ENCODE data around the gene COX6A2. TPM values are rescaled to one million over a fixed set of nuclear protein-coding genes. Genes with fewer than 3 reads are reported as not detected.

COX6A2 gene
- total RNA-seq, 1 donor from 2014 or later, result not detected

DNA sequence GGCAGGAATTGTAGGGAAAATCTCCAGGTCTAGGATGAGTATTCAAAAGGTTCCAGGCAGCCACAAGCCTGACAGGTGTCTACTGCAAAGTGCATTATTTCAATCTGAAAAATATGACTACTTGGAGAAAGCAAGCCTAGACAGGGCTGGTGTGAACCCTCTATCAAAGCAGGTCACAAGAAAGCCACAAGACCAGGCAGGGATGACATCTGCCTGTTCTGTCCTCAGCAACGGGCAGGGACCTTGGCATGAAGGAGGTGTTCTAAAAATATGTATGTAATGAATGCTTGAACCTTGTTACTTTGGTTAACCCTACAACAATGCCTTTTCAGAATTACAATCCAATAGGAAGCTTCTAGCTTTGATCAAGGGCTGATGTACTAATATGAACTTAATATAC is 1.2 kb upstream of the COX6A2 start:
- no peak for DNase-seq (ENCODE audit: extremely low spot score, unreplicated experiment)
- Mint-ChIP-seq H3K4me3 (no peak overlapping the region), H3K27me3 (peaks cover 30% of the 10 kb centered on the region), H3K4me1 (ENCODE audit: unreplicated experiment) (no peaks in the 10 kb centered on the region), H3K36me3 (no peaks in the 10 kb centered on the region), H3K9me3 (no peaks in the 10 kb centered on the region), H3K27ac (no peak overlapping the region)
- TF ChIP-seq, protein P1, sequence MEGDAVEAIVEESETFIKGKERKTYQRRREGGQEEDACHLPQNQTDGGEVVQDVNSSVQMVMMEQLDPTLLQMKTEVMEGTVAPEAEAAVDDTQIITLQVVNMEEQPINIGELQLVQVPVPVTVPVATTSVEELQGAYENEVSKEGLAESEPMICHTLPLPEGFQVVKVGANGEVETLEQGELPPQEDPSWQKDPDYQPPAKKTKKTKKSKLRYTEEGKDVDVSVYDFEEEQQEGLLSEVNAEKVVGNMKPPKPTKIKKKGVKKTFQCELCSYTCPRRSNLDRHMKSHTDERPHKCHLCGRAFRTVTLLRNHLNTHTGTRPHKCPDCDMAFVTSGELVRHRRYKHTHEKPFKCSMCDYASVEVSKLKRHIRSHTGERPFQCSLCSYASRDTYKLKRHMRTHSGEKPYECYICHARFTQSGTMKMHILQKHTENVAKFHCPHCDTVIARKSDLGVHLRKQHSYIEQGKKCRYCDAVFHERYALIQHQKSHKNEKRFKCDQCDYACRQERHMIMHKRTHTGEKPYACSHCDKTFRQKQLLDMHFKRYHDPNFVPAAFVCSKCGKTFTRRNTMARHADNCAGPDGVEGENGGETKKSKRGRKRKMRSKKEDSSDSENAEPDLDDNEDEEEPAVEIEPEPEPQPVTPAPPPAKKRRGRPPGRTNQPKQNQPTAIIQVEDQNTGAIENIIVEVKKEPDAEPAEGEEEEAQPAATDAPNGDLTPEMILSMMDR (conservative IDR thresholded peaks at IDR 0.05), result no peak

DNA sequence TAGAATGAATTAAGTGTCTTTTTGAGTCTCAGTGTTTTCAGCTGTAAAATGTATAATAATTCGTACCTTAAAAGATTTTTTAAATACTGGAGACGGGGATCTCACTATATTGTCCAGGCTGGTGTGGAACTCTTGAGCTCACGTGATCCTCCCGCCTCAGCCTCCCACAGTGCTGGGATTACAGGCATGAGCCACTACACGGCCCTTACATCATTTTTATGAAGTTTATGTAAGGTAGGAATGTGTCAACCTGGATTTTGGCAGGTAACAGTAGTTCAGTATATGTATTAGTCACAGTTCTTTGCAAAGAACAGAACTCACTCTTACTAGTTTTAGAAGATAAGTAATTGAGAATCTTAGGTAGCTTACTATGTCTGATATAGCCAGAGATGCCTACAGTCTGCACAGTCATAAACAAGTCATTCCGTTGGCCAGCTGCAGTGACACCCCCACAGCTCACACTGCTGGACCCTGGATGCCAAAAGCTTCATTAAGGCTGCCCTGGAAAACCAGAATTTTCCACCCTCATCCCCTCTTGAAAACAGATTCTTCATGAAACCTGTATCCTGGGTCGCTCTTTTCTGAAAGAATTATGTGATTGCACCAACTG is 583 bp upstream of the COX6A2 start:
- no peak overlapping the region for H3K4me3 Mint-ChIP-seq
- TF ChIP-seq, protein P1 (conservative IDR thresholded peaks at IDR 0.05), result no peak
- no peaks in the 10 kb centered on the region for H3K9me3 Mint-ChIP-seq
- H3K27ac Mint-ChIP-seq, result no peak overlapping the region
- no peaks in the 10 kb centered on the region for H3K4me1 Mint-ChIP-seq (ENCODE audit: unreplicated experiment)
- H3K36me3 Mint-ChIP-seq, result no peaks in the 10 kb centered on the region
- H3K27me3 Mint-ChIP-seq, result peaks cover 34% of the 10 kb centered on the region
- no peak for DNase-seq (ENCODE audit: extremely low spot score, unreplicated experiment)

DNA sequence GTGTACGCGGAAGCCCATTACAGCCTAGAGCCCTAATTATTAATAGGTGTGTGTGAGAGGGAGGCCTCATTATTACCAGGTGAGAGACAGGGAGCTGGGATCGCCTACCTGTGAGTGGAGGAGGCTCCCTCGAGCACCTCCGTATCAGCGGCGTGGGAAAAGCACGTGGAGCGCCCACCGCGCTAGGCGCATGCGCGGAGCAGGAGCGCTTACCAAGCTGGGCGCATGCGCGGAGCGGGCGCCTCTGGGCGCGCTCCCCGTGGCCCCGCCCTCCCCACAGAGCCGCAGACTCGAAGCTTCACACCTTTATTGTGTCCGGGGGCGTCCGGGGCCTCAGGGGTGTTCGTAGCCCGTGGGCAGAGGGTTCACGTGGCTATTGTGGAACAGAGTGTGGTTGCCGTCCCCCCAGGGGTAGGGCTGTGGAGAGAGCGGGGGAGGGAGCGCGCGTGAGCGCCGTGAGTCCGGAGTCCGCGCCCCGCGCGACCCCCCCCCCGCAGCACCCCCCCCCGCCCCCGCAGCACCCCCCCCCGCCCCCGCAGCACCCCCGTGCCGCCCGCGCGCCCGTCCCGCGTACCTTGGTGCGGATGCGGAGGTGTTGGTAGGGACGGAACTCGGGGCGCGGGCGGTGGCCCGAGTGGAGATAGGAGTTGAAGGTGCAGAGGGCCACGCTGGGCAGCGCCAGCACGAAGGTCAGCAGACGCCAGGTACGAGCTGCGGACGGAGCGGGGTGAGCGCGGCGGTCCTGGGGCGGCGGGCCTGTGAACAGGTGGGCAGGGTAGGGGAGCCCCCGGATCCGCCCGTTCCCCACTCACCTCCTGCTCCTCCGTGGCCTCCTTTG is 500 bp downstream of the COX6A2 start:
- Mint-ChIP-seq H3K9me3 (no peaks in the 10 kb centered on the region), H3K27ac (no peak overlapping the region), H3K36me3 (no peaks in the 10 kb centered on the region), H3K27me3 (peaks cover 43% of the 10 kb centered on the region), H3K4me3 (no peak overlapping the region), H3K4me1 (ENCODE audit: unreplicated experiment) (no peaks in the 10 kb centered on the region)
- DNase-seq (ENCODE audit: extremely low spot score, unreplicated experiment), result no peak
- TF ChIP-seq, protein P1 (conservative IDR thresholded peaks at IDR 0.05), result no peak

DNA sequence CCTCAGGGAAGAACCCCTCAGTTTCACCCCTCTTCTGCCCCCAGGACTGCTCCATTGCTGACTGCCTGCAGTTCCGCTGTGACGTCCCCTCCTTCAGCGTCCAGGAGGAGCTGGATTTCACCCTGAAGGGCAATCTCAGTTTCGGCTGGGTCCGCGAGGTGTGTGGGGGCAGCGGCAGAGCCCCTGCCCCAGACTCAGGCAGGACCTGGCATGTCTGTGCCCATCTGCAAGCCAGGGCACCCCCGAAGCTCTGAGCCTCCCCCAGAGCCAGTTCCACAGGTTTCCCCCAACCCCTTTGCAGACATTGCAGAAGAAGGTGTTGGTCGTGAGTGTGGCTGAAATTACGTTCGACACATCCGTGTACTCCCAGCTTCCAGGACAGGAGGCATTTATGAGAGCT is 4.4 kb downstream of the COX6A2 start:
- no peak for DNase-seq (ENCODE audit: extremely low spot score, unreplicated experiment)
- no peaks in the 10 kb centered on the region for H3K9me3 Mint-ChIP-seq
- H3K4me3 Mint-ChIP-seq, result no peak overlapping the region
- no peaks in the 10 kb centered on the region for H3K4me1 Mint-ChIP-seq (ENCODE audit: unreplicated experiment)
- no peaks in the 10 kb centered on the region for H3K36me3 Mint-ChIP-seq
- TF ChIP-seq, protein P1 (conservative IDR thresholded peaks at IDR 0.05), result no peak
- H3K27me3 Mint-ChIP-seq, result peaks cover 44% of the 10 kb centered on the region
- no peak overlapping the region for H3K27ac Mint-ChIP-seq

DNA sequence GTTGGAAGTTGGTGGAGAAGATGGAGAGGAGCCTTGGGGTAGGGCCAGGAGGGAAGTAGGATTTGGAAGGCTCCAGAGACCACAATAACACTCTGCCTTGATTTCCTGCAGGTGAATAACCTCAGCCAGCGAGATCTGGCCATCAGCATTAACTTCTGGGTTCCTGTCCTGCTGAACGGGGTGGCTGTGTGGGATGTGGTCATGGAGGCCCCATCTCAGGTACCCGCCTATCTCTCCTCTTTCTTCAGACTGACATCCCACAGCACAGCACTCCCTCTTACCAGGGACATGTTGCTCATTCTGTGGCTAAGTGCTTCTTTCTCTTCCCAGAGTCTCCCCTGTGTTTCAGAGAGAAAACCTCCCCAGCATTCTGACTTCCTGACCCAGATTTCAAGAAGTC is 4.9 kb downstream of the COX6A2 start:
- Mint-ChIP-seq H3K27ac (no peak overlapping the region), H3K4me1 (ENCODE audit: unreplicated experiment) (no peaks in the 10 kb centered on the region), H3K36me3 (no peaks in the 10 kb centered on the region), H3K9me3 (no peaks in the 10 kb centered on the region), H3K27me3 (peaks cover 39% of the 10 kb centered on the region), H3K4me3 (no peak overlapping the region)
- TF ChIP-seq, protein P1 (conservative IDR thresholded peaks at IDR 0.05), result no peak
- DNase-seq (ENCODE audit: extremely low spot score, unreplicated experiment), result no peak

Data from type B pancreatic cell (in vitro differentiated cells).